Adrenal gland (tissue), 12 donors: Measurements from ENCODE around the gene TMEM267. TPM values are rescaled to one million over a fixed set of nuclear protein-coding genes. Genes with fewer than 3 reads are reported as not detected.
"Not testable (repeated sequence)": the region's sequence is repeated elsewhere in the genome, so short reads cannot be mapped to it uniquely, and the experiment has no call there.

ENCODE experiments used
- DNase-seq, 7 donors: peaks; one replicate each; pipeline ENCODE4 v3.0.0-alpha.2; 2019 to 2020
- H3K27ac ChIP-seq, 5 donors: fragments of 200-600 bp; sonication (generic) in 4 of 5; 1 replicate in 3 of 5; 2 replicates in 2 of 5; pipeline versions ENCODE4 v1.5.1 to v1.8.0; 2016 to 2020; ENCODE audit warnings: mild to moderate bottlenecking in 1 of 5
- H3K27me3 ChIP-seq: fragments of 200-600 bp; 2 replicates; pipeline ENCODE4 v1.8.0; 2021
- H3K36me3 ChIP-seq, 2 donors: fragments of 200-600 bp; replicated peaks in 1 of 2; 1 replicate in 1 of 2; 2 replicates in 1 of 2; pipeline versions ENCODE4 v1.5.1 to v1.8.0; 2018 to 2022
- H3K4me1 ChIP-seq, 2 donors: fragments of 200-600 bp; replicated peaks in 1 of 2; 1 replicate in 1 of 2; 2 replicates in 1 of 2; pipeline versions ENCODE4 v1.5.1 to v1.8.0; 2018 to 2021
- H3K4me3 ChIP-seq, 4 donors: fragments of 200-600 bp; sonication (generic) in 3 of 4; one replicate each; pipeline ENCODE4 v1.5.1; 2016 to 2018
- H3K9me3 ChIP-seq, 3 donors: fragments of 200-600 bp; sonication (generic) in 1 of 3; replicated peaks in 1 of 3; 1 replicate in 2 of 3; 2 replicates in 1 of 3; pipeline versions ENCODE4 v1.5.1 to v1.8.0; 2016 to 2021
- CTCF ChIP-seq, 6 experiments: fragments of 450-650 bp in 4 of 6; fragments of 200-600 bp in 2 of 6; sonication (generic) in 1 of 6; IDR thresholded peaks; 1 replicate in 5 of 6; 2 replicates in 1 of 6; pipeline versions ENCODE4 v1.5.1 to v1.8.0; 2016 to 2021; ENCODE audit warnings: antibody characterized with exemption in 6 of 6, mild to moderate bottlenecking in 2 of 6, moderate library complexity in 1 of 6
- POLR2A ChIP-seq, 2 donors: fragments of 450-650 bp; IDR thresholded peaks; one replicate each; pipeline ENCODE4 v1.6.1; 2017; ENCODE audit warnings: antibody characterized with exemption in 2 of 2, mild to moderate bottlenecking in 2 of 2, moderate library complexity in 1 of 2
- WGBS, 4 donors: extraction: QIAGEN DNeasy Blood & Tissue Kit in 2 of 4; methylation state at CpG; one replicate each; pipeline versions ENCODE4 v1.1.5 to v1.1.7; 2013 to 2017; 5-methylcytosine and 5-hydroxymethylcytosine counted together
- intact Hi-C, 2 donors: fragments of 100-400 bp; cut with DNase I; formaldehyde crosslinking; loops; one replicate each; pipeline versions ENCODE4 v1.14.1 to v1.15.0; 2022 to 2023
- polyA plus RNA-seq, 3 donors: library from polyadenylated mRNA; stranded (reverse); fragments of 200-250 nt in 2 of 3; fragments of 350-450 nt in 1 of 3; fragmentation: Illumina TruSeq in 1 of 3; extraction: RNeasy Lipid Tissue Mini Kit (QIAGEN cat#74804) in 1 of 3; gene quantifications; one replicate each; pipeline ENCODE4 v1.2.3, GENCODE V29; 2013 to 2014
- total RNA-seq, 9 donors: library from RNA; depleted of rRNA in 4 of 9; stranded (reverse); fragments of >200 nt in 4 of 9; fragments of 120-200 nt in 1 of 9; fragmentation: NEBNext Ultra II Directional in 1 of 9; extraction: Animal tissue kit (Norgen Biotek cat#: 25700) in 1 of 9; gene quantifications; one replicate each; pipeline versions ENCODE4 v1.1.0 to v1.2.4, GENCODE V29; 2013 to 2023
- donor health status: healthy with polysubstance abuse.
- donor health status: Bipolar disorder and iron deficiency.
- donor health status: DM: yes; HTN: yes; CAD: no.
- donor health status: DM: no; HTN: no; CAD: no.
- donor health status: DM: no; HTN: no; CAD: no.
- donor health status: DM: yes; HTN: yes; CAD: no.

Gene TMEM267
- total and polyA plus RNA-seq, 12 donors: 1.5 to 14.0 (median 7.8) TPM

DNA sequence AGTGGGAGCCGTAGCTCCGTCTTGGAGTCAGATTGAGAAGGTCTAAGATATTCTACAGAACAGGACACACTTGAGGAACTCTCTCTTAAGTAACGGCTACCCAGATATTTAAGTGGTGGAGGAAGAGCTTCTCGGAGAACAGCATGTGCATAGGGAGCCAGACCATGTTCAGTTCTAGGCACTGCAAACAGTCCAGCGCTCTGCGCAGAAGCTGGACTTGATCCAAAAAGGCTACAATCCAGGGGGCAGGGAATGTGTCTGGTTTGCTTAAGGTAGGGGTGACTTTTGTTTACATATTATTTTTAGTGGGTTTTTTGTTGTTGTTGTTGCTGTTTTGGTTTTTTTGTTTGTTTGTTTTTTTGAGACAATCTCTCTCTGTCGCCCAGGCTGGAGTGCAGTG, 54.6 kb downstream of the TMEM267 start:
- intact Hi-C loops: no loop called here
- no peak for TF ChIP-seq CTCF (IDR thresholded peaks at IDR 0.05)
- TF ChIP-seq POLR2A (IDR thresholded peaks at IDR 0.05): no peak
- no peak for DNase-seq

DNA sequence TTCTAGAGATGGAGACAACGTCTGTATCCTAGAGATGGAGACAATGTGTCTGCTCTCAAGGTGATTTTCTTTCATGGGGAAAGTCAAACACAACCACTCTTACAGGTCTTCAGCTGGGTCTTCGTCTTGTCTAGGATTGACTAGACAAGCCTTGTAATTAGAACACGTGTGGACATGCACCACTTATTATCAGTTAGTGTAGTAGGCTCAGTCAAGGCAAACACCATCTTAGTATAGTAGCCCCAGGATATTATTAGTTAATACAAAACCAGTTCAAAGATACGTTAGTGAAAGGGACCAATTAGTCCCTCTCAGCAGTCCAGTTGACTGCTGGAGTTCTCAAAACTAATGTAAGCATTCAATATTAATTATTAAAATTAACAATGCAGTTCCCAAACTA, 56.4 kb downstream of the TMEM267 start:
- Histone ChIP-seq H3K4me3 (no peak overlapping the region), H3K27ac (no peak overlapping the region), H3K4me1 (peaks cover 0 to under 1% of the 10 kb centered on the region in 2 donors), H3K27me3 (no peaks in the 10 kb centered on the region), H3K9me3 (no peaks in the 10 kb centered on the region), H3K36me3 (no peaks in the 10 kb centered on the region)
- intact Hi-C loops: no loop called here
- WGBS, 4 donors: 73 to 76% (median 75%) methylated on average over 4 of the region's 4 CpGs
- no peak for DNase-seq
- TF ChIP-seq POLR2A (IDR thresholded peaks at IDR 0.05) (no peak), CTCF (IDR thresholded peaks at IDR 0.05) (no peak)

More for the DNA sequence above, 54.6 kb downstream of the TMEM267 start:
- Histone ChIP-seq H3K36me3 (no peaks in the 10 kb centered on the region), H3K4me3 (no peak overlapping the region), H3K27ac (no peak overlapping the region), H3K4me1 (peaks cover 0 to 9% of the 10 kb centered on the region in 2 donors), H3K9me3 (no peaks in the 10 kb centered on the region), H3K27me3 (no peaks in the 10 kb centered on the region)
- WGBS, 4 donors: 88 to 95% (median 91%) methylated on average over 7 of the region's 7 CpGs

DNA sequence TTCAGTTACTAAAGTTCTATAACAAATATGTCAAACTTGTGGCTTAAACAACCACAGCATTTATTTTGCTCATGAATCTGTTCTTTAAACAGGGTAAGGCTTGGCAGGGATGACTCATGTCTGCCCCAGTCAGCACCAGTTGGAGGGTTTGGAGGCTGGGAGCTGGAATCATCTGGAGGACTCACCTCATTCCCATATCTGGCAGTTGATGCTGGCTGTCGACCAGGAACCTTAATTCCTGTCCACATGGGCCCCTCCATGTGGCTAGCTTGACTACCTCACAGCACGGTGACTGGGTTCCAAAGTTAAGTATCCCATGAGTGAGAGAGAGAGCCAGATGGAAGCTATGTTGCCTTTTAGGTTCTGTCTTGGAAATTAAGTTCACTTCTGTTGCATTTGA, 57.7 kb downstream of the TMEM267 start:
- Histone ChIP-seq H3K9me3 (no peaks in the 10 kb centered on the region), H3K36me3 (no peaks in the 10 kb centered on the region), H3K4me3 (no peak overlapping the region), H3K27me3 (no peaks in the 10 kb centered on the region), H3K27ac (no peak overlapping the region), H3K4me1 (no peaks in the 10 kb centered on the region)
- TF ChIP-seq CTCF (IDR thresholded peaks at IDR 0.05) (no peak), POLR2A (IDR thresholded peaks at IDR 0.05) (no peak)
- intact Hi-C loops: no loop called here
- peak in 1 of 7 donors; percentile 9 for DNase-seq
- WGBS, 4 donors: 41 to 86% (median 76%) methylated on average over 2 of the region's 2 CpGs

GRCh38 chr5:43423086-43423485, 60.6 kb downstream of the TMEM267 start:
- H3K9me3 ChIP-seq, intact Hi-C loops, H3K27me3 ChIP-seq, H3K4me1 ChIP-seq, DNase-seq, H3K4me3 ChIP-seq, H3K36me3 ChIP-seq, H3K27ac ChIP-seq: not testable (repeated sequence)
- WGBS, 4 donors: 76 to 86% (median 77%) methylated on average over 6 of the region's 6 CpGs

DNA sequence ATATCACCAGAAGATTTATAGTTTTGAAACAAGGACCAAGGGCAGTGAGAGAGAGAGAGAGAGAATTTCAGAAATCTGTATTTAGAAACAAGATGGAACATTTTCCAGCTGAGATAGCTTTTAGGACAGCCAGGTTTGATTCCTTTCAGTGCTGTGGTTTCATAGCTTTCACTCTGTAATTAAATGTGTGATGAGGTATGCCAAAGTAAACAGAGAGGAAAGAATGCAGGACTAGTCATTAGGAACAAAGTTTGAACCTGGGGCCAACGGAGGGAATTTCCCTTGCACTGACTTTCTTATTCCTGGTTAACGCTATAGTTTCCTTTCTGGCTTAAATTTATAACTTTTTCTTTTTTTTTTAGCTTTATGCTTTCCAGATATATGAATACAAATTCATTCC, 61.5 kb downstream of the TMEM267 start:
- no peak overlapping the region for H3K27ac ChIP-seq

More for the DNA sequence above, 61.5 kb downstream of the TMEM267 start:
- DNase-seq: no peak
- intact Hi-C loops: no loop called here
- Histone ChIP-seq H3K4me1 (no peaks in the 10 kb centered on the region), H3K9me3 (no peaks in the 10 kb centered on the region), H3K27me3 (no peaks in the 10 kb centered on the region), H3K36me3 (no peaks in the 10 kb centered on the region), H3K4me3 (no peak overlapping the region)
- 59 to 61% (median 61%) methylated on average over 2 of the region's 2 CpGs for WGBS, 4 donors
- TF ChIP-seq CTCF (IDR thresholded peaks at IDR 0.05): no peak
- TF ChIP-seq POLR2A (IDR thresholded peaks at IDR 0.05): no peak
